Fibroblast of lung (primary cell): ENCODE measurements around the gene ERF. TPM values are rescaled to one million over a fixed set of nuclear protein-coding genes. Genes with fewer than 3 reads are reported as not detected.

ENCODE experiments used
- DNase-seq, 2 donors: peaks; one replicate each; pipeline versions ENCODE4 v3.0.0 to v3.0.0-alpha.2; 2010; ENCODE audit warnings: low read depth in 2 of 2
- H2AFZ ChIP-seq: 2 replicates; pipeline ENCODE4 v1.5.1; 2012; ENCODE audit warnings: low read length, control low read depth, inconsistent platforms
- H3K27ac ChIP-seq: 2 replicates; pipeline ENCODE4 v1.5.1; 2011; ENCODE audit warnings: low read length, control low read depth; ENCODE audit not compliant: insufficient read depth
- H3K27me3 ChIP-seq: 2 replicates; pipeline ENCODE4 v1.5.1; 2011; ENCODE audit warnings: mild to moderate bottlenecking, low read length; ENCODE audit not compliant: control insufficient read depth, insufficient read depth
- H3K36me3 ChIP-seq: 2 replicates; pipeline ENCODE4 v1.5.1; 2011; ENCODE audit warnings: low read length; ENCODE audit not compliant: control insufficient read depth, insufficient read depth
- H3K4me1 ChIP-seq: 2 replicates; pipeline ENCODE4 v1.5.1; 2011; ENCODE audit warnings: low read length; ENCODE audit not compliant: control insufficient read depth, insufficient read depth; ENCODE audit errors: extremely low read depth
- H3K4me2 ChIP-seq: 2 replicates; pipeline ENCODE4 v1.5.1; 2011; ENCODE audit warnings: low read length, control low read depth; ENCODE audit not compliant: insufficient read depth; ENCODE audit errors: extremely low read depth
- H3K4me3 ChIP-seq, 4 experiments: fragments of 200-600 bp in 1 of 4; sonication (generic) in 1 of 4; replicated peaks in 1 of 4; 2 replicates each; pipeline ENCODE4 v1.5.1; 2011 to 2016; ENCODE audit warnings: low read length in 4 of 4, low read depth in 3 of 4, mild to moderate bottlenecking in 3 of 4, control low read depth in 2 of 4, inconsistent platforms in 1 of 4, mixed read lengths in 1 of 4; ENCODE audit not compliant: insufficient read depth in 1 of 4; ENCODE audit errors: control extremely low read depth in 1 of 4
- H3K79me2 ChIP-seq: 2 replicates; pipeline ENCODE4 v1.5.1; 2012; ENCODE audit warnings: mild to moderate bottlenecking, low read length, inconsistent platforms; ENCODE audit not compliant: control insufficient read depth, insufficient read depth
- H3K9ac ChIP-seq: 2 replicates; pipeline ENCODE4 v1.5.1; 2011; ENCODE audit warnings: mild to moderate bottlenecking, low read length, control low read depth; ENCODE audit not compliant: insufficient read depth
- H3K9me3 ChIP-seq: 2 replicates; pipeline ENCODE4 v1.5.1; 2012; ENCODE audit warnings: low read depth, low read length; ENCODE audit not compliant: control insufficient read depth, insufficient read depth
- H4K20me1 ChIP-seq: 2 replicates; pipeline ENCODE4 v1.5.1; 2011; ENCODE audit warnings: low read length; ENCODE audit not compliant: control insufficient read depth, insufficient read depth; ENCODE audit errors: extremely low read depth
- EZH2 ChIP-seq: IDR thresholded peaks from 2 replicates; pipeline ENCODE4 v1.5.1; 2012; ENCODE audit warnings: low read length, control low read depth, mild to moderate bottlenecking; ENCODE audit errors: missing control alignments
- polyA plus RNA-seq, 2 donors: library from polyadenylated mRNA; depleted of rRNA in 1 of 2; stranded (reverse) in 1 of 2; unstranded in 1 of 2; fragments of >200 nt; gene quantifications; 2 replicates each; pipeline ENCODE4 v1.2.1, GENCODE V29; 2011 to 2012; ENCODE audit warnings: missing spikeins in 1 of 2
- total RNA-seq: library from RNA; depleted of rRNA; stranded (reverse); fragments of >200 nt; gene quantifications from 2 replicates; pipeline ENCODE4 v1.2.1, GENCODE V29; 2014
- TF ChIP-seq, protein P1 (sequence below), 2 donors: IDR thresholded peaks in 1 of 2; conservative IDR thresholded peaks in 1 of 2; 1 replicate in 1 of 2; 2 replicates in 1 of 2; pipeline ENCODE4 v1.5.1; 2011 to 2012; ENCODE audit warnings: low read length in 2 of 2, control low read depth in 1 of 2, inconsistent platforms in 1 of 2, low read depth in 1 of 2, mild to moderate bottlenecking in 1 of 2

ERF gene
- total and polyA plus RNA-seq, 2 donors (not counting 1 experiment from before 2014, with no cell fraction given): 13.2 to 36.3 TPM

DNA sequence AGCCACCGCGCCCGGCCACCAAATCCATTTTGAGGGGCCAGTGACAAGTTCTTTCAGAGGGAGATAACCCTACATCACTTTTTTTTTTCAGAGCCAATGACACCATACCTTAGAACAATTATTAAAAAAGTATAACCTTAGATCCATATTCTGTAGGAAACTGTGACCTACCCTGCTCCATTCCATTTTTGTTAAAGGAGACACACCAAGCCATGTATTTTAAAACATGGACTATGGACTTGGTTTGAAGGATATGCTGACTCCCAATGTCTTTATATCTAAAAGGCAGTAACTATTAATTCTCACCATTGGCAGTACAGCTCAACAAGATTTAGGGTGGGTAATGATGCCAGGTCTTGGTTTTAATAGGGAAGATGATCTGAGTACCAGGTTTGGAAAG lies 13.6 kb downstream of the ERF start:
- H3K36me3 ChIP-seq: peaks cover 1% of the 10 kb centered on the region
- no peaks in the 10 kb centered on the region for H4K20me1 ChIP-seq
- H2AFZ ChIP-seq: no peak overlapping the region
- peak overlapping the region; percentile 66 to 99 (median 88) for H3K4me3 ChIP-seq
- peak overlapping the region; percentile 83 for H3K9ac ChIP-seq
- peaks cover 4% of the 10 kb centered on the region for H3K4me1 ChIP-seq
- DNase-seq: no peak
- H3K4me2 ChIP-seq: peak overlapping the region; percentile 96
- TF ChIP-seq EZH2: no peak
- TF ChIP-seq, protein P1, sequence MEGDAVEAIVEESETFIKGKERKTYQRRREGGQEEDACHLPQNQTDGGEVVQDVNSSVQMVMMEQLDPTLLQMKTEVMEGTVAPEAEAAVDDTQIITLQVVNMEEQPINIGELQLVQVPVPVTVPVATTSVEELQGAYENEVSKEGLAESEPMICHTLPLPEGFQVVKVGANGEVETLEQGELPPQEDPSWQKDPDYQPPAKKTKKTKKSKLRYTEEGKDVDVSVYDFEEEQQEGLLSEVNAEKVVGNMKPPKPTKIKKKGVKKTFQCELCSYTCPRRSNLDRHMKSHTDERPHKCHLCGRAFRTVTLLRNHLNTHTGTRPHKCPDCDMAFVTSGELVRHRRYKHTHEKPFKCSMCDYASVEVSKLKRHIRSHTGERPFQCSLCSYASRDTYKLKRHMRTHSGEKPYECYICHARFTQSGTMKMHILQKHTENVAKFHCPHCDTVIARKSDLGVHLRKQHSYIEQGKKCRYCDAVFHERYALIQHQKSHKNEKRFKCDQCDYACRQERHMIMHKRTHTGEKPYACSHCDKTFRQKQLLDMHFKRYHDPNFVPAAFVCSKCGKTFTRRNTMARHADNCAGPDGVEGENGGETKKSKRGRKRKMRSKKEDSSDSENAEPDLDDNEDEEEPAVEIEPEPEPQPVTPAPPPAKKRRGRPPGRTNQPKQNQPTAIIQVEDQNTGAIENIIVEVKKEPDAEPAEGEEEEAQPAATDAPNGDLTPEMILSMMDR (conservative IDR thresholded peaks at IDR 0.05 in 1 of 2, IDR thresholded peaks at IDR 0.05 in 1 of 2; ENCODE audit: low read depth in 1 of 2, low read length in 2 of 2): no peak
- H3K9me3 ChIP-seq: no peaks in the 10 kb centered on the region
- H3K79me2 ChIP-seq: peaks cover 29% of the 10 kb centered on the region
- no peaks in the 10 kb centered on the region for H3K27me3 ChIP-seq
- peak overlapping the region; percentile 68 for H3K27ac ChIP-seq

DNA sequence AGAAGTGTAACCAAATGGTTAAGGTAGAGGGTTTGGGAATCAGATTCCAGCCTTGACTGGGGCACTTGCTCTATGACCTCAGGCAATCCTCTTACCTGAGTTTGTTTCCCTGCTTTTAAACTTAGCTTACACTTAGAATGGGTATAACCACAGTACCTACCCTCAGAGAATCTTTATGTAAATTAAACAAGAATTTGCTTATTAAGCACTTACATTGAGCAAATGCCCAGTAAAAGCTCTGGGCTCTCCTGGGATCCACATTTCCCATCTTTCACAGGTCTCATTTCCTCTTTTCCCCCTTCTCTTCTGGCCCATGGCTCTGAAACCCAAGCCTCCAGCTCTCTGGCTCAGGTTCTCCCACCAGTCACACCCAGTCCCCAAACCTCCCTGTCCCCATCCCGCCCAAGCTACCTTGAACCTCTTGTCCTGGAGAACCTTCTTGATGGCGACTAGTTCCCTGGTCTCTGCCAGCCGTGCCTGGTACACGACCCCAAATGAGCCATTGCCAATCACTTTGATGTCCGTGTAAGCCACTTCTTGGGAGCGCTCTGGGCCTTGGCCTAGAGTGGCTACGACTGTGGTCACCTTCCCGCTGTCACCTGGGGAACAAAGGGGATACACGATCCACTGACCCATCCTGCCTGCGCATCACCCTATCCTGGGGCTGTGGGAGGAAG lies 15.2 kb downstream of the ERF start:
- H3K36me3 ChIP-seq: peaks cover 11% of the 10 kb centered on the region
- H2AFZ ChIP-seq: no peak overlapping the region
- H4K20me1 ChIP-seq: no peaks in the 10 kb centered on the region
- no peak for DNase-seq
- no peaks in the 10 kb centered on the region for H3K9me3 ChIP-seq
- no peaks in the 10 kb centered on the region for H3K4me1 ChIP-seq
- no peak overlapping the region for H3K9ac ChIP-seq
- no peak overlapping the region for H3K27ac ChIP-seq
- H3K4me2 ChIP-seq: peak overlapping the region; percentile 19
- no peak for TF ChIP-seq EZH2
- TF ChIP-seq, protein P1 (conservative IDR thresholded peaks at IDR 0.05 in 1 of 2, IDR thresholded peaks at IDR 0.05 in 1 of 2; ENCODE audit: low read depth in 1 of 2, low read length in 2 of 2): no peak
- H3K27me3 ChIP-seq: no peaks in the 10 kb centered on the region
- peaks cover 32% of the 10 kb centered on the region for H3K79me2 ChIP-seq
- H3K4me3 ChIP-seq: no peak overlapping the region

DNA sequence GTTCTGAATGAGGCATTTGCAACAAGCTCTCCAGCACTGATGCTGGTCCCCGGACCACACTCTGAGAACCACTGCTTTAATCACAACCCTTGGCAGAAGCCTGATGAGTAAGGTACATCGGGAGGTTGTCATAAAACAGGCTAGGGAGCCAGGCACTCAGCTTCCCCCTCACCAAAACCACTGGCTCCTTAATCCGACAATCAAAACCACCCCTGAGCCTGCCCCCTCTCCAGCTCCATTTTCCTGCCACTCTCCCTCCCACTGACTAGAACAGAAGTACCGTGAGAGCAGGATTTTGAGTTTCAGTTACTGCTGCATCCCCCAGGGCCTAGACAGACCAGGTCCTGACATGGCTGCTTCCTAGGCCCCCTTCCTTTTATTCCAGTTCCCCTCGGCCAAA lies 19.7 kb downstream of the ERF start:
- no peak for DNase-seq
- Histone ChIP-seq H4K20me1 (no peaks in the 10 kb centered on the region), H3K36me3 (peaks cover 33% of the 10 kb centered on the region)

More for the DNA sequence above, 19.7 kb downstream of the ERF start:
- H3K4me1 ChIP-seq: no peaks in the 10 kb centered on the region
- no peak overlapping the region for H3K9ac ChIP-seq
- no peak overlapping the region for H3K27ac ChIP-seq
- no peaks in the 10 kb centered on the region for H3K27me3 ChIP-seq
- no peak overlapping the region for H2AFZ ChIP-seq
- H3K9me3 ChIP-seq: no peaks in the 10 kb centered on the region
- peaks cover 15% of the 10 kb centered on the region for H3K79me2 ChIP-seq
- H3K4me2 ChIP-seq: no peak overlapping the region
- no peak overlapping the region for H3K4me3 ChIP-seq
- TF ChIP-seq, protein P1 (conservative IDR thresholded peaks at IDR 0.05 in 1 of 2, IDR thresholded peaks at IDR 0.05 in 1 of 2; ENCODE audit: low read depth in 1 of 2, low read length in 2 of 2): no peak
- TF ChIP-seq EZH2: no peak
